B cell (primary cell): ENCODE measurements around the gene PLP1.

Experiments
- EZH2 ChIP-seq: IDR thresholded peaks from 2 replicates; pipeline ENCODE4 v1.6.1; 2012; ENCODE audit warnings: borderline replicate concordance, low read depth, mild to moderate bottlenecking, moderate library complexity, low read length; ENCODE audit not compliant: insufficient read depth, poor library complexity, severe bottlenecking
- TF ChIP-seq, protein P1 (sequence below): fragments of 200-600 bp; IDR thresholded peaks from one replicate; pipeline ENCODE4 v1.8.0; 2022; ENCODE audit warnings: antibody characterized with exemption, mild to moderate bottlenecking

GRCh38 chrX:103806862-103807474, 30.3 kb downstream of the PLP1 start:
- TF ChIP-seq, protein P1, sequence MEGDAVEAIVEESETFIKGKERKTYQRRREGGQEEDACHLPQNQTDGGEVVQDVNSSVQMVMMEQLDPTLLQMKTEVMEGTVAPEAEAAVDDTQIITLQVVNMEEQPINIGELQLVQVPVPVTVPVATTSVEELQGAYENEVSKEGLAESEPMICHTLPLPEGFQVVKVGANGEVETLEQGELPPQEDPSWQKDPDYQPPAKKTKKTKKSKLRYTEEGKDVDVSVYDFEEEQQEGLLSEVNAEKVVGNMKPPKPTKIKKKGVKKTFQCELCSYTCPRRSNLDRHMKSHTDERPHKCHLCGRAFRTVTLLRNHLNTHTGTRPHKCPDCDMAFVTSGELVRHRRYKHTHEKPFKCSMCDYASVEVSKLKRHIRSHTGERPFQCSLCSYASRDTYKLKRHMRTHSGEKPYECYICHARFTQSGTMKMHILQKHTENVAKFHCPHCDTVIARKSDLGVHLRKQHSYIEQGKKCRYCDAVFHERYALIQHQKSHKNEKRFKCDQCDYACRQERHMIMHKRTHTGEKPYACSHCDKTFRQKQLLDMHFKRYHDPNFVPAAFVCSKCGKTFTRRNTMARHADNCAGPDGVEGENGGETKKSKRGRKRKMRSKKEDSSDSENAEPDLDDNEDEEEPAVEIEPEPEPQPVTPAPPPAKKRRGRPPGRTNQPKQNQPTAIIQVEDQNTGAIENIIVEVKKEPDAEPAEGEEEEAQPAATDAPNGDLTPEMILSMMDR: no peak
- no peak for TF ChIP-seq EZH2
